HG02678 (cell line): Measurements from ENCODE around the gene PODXL2.
"Not testable (repeated sequence)": the region's sequence is repeated elsewhere in the genome, so short reads cannot be mapped to it uniquely, and the experiment has no call there.

Experiments used
- ATAC-seq: cut with Tn5 transposase; IDR thresholded peaks from one replicate; pipeline ENCODE4 v1.9.1; 2021; ENCODE audit warnings: mild to moderate bottlenecking, moderate library complexity; ENCODE audit not compliant: unreplicated experiment

Gene PODXL2

DNA sequence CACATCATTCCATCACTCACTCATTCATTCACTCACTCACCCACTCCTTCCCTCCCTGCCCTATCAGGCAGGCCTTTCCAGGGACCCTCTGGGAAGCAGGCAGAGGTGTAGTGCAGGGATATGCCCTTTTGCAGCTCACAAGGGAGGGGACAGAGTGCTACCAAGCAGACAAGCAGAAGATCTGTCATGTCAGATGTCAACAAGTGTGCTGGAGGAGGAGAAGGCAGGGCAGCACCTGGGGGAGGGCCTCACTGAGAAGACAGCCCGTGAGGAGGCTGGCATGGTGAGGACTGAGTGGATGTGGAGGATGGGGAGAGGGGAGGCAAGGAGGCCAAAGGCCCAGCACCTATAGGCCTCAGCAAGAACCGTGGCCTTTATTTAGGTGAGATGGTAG lies 59.0 kb downstream of the PODXL2 start:
- ATAC-seq: no peak

DNA sequence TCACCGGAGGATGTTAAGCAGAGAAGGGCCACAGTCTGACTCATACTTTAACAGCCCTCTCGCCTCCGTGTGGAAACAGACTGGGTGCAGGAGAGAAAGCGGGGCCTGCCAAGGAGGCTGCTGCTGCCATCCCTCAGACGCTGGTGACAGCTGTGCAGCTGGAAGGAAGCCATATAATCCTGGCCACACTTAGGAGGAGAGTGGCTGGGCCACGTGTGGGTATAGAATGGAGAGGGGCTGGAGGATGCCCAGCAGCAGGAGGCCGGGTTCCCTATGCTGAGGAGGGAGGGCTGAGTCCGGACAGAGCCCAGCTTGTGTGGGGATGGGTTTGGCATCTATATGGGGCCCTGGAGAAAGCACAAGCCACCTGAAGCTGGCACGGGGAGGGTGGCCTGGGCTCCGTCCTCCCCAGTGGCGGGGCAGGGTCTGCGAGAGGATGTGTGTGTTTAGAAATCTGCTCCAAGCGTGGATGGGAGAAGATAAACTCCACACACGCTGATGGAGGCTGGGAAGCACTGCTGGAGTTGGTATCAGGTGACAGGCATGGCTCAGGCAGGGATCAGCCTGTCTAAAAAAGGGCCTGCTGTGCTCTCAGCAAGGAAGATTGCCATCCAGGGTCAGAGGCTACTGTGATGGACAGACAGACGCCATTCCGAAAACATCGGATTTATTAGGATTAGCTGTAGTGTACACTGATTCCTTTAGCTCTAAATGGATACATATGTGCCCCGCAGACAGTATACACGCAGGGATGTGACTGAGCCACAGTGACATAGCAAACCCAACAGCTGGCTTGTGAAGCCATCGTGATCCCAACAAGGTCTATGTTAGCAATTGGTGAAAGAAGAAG lies 59.7 kb downstream of the PODXL2 start:
- no peak for ATAC-seq

DNA sequence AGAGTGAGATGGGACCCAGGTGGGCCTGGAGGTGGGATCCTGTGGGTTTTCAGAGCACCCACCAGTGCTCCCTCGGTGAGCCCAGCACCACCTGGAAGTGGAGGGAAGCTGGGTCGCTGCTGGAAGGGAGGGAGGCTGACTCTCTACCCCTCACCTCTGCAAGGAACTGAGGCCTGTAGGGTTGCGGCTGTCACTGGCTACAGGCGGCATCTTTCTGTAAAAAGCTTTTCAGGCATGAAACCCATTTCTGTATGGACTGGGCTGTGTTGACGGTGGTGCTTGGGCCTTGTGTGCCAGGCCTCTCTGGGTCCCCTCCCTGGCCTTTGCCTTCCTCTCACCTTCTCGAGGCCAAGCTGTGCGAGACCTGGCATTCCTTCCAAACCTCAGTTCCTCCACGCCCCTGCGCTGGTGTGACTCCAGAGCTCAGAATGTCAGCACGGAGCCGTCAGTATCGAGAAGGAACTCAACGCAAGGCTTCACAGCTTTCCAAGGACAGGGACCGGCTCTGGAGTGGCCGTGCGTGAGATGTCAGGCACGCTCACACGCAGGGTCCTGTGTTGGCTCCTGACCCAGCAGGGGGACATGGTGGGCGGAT lies 60.4 kb downstream of the PODXL2 start:
- ATAC-seq: no peak

DNA sequence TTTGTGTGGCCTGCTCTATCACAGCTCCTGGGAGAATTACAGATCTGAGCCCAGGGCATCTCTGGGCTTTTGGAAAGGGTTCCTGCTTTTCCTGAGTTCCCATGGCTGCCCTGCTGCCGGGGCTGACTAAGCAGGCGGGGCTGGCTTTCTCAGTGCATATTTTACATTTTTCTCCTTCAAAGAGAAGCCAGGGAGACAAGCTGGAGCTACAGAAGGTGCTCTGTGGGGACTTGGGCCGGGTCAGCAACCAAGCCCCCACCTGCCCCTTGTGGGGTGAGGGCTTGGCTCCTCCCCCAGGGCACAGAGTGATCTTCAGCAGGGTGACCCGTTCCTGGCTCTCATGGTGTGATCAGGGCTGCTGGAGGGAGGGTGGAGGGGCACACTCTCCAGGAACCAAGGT lies 61.1 kb downstream of the PODXL2 start:
- no peak for ATAC-seq

DNA sequence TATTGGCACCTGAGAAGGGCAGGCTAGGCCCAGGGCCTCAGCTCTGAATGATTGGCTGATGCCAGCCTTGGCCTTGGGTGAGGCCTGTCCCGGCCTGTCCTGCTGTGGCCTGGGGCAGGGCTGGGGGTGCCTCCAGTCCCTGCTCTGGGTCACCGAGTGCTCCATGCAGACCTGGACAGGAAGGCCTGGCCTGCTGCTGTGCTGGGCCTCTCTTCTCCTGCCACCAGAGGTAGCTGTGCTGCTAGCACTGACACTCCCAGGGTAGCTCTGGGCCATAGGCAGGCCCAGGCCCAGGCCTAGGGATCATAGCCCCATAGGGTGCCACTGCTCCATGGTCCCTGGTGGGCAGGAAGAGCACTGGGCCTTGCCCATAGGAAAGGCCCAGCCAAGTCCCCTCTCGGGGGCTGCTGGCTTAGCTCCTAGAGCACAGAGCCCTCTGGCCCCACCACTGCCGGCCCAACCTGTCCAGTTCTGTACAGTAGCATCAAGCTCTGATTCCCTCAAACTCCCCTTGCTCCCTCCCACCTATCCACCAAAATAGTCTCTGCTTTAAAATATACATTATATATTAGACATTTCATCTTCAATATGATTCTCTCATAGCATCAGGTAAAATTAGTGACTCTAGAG lies 62.0 kb downstream of the PODXL2 start:
- ATAC-seq: no peak

DNA sequence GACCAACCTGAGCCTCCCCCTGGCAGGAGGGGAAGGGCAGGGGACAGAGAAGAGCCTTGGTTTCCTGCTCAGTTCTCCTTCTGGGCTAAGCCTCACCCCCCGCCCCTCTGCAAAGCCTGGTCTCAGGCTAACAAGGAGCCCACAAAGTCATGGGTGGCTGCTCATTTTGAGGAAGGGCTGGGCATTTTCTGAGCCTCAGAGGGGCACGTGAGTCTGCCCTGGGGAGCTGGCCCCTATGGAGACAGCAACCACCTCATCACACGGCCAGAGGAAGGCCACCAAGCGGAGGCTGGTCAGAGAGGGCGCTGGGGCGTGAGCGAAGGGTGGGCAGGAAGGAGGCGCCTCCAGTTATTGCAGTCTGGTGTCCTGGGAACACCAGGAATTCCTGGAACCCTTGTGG lies 62.5 kb downstream of the PODXL2 start:
- no peak for ATAC-seq

DNA sequence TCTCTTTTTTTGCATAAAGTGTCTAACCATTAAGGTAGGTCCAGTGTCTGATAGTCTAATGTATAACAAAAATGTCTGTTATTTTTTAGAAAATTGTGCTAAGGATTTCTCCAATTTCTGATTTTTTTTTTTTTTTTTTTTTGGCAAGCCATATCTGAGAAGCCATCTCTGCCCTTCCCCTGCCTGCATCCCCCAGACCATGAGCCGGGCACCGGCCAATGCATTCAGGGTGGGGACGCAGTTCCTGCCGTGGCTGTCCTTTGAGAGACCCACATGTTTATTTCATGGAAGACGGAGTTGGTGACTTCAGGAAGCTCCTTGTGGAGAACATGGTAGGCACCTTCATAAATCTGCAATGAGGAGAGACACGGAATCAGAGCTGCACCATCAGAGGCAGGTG lies 63.0 kb downstream of the PODXL2 start:
- ATAC-seq: no peak

DNA sequence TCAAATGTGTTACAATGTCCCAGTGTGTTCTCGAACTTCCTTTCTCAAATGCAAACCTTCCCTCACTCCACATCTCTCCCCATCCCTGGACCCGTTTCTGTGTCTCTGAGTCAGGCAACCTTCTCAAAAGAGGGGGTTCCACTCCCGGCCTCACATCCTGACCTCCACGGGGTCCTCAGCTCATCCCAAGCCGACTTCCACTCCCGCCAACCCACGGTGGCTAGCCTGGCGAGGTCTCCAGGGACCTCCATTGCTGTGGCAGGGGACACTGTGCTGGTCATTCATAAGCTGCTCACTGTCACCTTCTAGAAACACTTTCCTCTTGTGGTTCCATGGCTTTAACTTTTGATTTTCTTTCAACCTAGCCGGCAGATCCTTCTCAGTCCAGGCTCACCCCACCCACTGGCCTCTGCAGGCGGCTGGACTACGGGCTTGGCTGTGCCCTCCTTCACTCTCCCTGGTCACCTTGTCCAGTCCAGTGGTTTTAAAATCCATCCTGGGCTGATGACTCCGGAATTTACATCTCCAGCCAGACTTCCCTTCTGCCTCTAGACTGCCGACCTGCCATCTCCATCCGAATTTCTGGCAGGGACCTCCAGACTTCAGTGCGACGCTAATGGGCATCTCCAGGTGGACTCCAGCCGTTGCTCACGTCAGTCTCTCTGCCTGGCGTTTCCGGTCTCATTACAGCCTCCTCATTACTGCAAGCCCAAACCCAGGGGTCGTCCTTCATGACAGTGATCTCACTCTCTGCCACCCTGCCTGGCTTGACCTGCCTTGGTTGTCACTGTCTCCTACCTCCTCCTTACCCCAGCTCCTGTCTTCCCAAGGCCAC lies 63.7 kb downstream of the PODXL2 start:
- no peak for ATAC-seq

DNA sequence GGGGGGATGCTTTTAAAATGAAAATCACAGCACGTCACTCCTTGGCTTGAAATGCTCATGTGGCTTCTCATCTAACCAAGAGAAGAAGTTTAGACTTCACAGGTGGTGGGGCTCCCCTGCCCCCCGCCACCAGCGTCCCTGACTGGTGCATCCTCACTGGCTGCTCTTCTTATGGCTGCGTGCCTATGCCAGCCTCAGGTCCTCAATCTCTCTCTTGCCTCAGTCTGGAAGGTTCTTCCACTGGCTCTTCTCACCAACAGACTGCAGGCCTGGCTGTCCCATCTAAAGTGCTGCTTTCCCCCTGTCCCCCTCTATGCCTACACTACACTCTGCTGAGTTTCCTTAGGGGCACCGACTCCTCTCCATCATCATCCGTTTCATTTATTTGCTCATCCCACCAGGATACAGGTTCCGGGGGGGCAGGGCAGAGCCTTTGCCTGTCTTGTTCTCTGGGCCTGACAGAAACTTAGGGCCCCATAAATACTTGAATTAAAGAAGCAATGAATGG lies 64.4 kb downstream of the PODXL2 start:
- no peak for ATAC-seq

DNA sequence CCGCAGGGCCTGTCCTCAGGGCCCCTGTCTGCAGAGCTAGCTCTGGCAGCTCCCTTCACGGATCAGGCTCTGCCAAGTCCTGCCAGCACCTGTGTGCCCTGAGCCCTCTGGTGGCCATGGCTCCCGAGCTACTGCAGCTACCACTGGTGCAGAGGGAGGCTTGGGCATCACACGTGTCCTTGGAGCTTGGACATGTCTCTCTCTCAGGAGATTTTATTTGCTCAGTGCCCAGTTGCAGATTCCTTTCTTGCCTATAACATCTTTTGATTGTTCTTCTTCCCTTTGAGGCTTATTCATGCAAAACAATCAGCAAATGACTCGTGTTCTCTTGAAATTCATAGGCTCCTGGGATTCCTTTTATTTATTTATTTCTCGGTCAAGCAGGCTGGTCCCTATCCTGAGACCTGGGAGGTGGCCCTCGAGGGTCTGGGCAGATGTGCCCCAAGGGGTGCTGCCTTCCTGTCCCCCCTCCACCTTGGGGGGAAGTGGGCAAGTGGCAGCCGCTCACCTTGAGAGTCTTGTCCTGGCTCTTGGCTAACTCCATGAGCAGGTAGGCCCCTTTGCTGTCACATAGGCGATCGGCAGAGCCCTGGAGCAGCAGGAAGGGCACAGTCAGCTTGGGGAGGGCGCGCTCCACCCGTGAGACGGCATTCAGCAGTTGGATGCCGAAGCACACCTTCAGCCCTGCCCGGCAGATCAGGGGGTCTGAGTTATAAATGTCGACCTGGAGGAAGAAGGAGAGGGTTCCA lies 65.7 kb downstream of the PODXL2 start:
- ATAC-seq: no peak

DNA sequence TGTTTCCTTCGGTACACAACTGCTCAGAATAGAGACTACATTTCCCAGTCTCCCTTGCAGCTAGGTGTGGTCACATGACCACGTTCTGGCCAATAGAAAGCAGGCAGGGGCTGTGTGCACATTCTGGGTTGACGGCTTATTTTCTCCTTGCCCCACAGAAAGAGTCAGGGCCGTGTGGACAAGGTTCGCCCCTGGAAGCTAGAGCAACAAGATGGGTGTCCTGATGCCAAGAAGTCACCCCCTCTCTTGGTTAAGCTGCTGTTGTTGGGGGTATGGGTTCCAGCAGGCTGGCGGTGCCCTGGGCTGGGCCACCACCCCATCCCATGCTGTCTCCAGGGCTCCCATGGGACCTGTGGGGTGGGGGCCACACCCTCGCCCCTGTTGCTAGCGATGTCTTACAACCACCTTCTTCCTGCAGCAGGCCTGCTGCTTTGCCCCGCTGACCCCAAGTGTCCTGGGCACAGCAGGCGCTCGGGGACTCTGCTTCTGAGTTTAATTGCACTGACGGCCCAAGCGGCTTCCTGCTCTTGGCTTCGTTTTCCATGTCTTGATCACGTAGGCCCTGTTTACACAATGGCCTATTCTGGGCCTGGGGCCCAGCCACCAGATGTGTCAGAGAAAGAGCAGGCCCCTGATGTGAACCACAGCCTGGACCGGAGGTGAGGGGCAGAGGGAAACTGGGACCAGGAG lies 68.7 kb downstream of the PODXL2 start:
- ATAC-seq: peak; percentile 79

DNA sequence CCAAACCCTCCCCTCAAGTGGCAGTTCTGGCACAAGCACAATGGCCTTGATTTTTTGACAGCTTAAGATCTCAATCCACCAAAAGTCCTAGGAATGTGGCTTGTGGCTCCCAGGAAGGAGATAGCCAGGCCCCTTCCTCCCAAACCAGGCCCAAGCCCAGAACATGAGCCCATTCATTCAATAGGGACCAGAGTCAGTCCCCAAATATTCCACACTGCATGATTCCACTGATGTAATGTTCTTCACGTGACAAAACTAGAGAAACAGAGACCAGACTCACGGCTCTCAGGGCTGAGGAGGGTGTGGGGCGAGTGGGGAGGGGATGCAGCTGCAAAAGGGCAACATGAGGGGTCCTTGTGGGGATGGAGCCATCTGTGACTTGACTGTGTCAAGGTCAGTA lies 69.3 kb downstream of the PODXL2 start:
- no peak for ATAC-seq

DNA sequence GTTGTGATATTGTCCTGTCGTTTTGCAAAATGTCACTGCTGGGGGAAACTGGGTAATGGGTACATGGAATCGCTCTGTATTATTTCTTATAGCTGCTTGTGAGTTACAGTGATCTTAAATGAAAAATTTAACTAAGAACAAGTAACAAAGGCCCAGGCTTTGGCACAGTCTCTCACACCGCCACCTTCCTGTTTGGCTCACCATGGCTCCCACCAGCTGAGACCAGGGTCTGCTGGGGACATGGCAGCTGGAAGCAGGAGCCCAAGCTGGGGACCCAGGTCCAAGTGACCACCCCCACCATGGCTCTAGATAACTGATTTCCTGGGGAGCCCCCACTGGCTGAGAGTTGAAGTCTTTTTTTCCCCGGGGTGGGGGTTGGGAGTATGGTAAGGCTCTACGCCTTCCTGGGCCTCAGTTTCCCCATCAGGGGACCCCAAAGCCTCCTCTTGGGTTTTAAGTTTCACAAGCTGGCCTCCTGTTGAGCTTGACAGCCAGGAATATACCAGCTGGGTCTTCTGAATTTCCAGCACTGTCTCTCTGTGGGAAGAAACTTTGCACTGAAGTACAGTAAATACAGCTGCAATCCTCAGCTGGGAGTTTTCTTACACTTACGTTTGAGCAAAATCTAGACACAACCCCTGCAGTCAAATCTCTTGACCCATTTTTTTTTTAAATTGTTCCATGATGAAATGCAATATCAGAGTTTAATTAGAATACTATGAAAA lies 69.9 kb downstream of the PODXL2 start:
- ATAC-seq: no peak

DNA sequence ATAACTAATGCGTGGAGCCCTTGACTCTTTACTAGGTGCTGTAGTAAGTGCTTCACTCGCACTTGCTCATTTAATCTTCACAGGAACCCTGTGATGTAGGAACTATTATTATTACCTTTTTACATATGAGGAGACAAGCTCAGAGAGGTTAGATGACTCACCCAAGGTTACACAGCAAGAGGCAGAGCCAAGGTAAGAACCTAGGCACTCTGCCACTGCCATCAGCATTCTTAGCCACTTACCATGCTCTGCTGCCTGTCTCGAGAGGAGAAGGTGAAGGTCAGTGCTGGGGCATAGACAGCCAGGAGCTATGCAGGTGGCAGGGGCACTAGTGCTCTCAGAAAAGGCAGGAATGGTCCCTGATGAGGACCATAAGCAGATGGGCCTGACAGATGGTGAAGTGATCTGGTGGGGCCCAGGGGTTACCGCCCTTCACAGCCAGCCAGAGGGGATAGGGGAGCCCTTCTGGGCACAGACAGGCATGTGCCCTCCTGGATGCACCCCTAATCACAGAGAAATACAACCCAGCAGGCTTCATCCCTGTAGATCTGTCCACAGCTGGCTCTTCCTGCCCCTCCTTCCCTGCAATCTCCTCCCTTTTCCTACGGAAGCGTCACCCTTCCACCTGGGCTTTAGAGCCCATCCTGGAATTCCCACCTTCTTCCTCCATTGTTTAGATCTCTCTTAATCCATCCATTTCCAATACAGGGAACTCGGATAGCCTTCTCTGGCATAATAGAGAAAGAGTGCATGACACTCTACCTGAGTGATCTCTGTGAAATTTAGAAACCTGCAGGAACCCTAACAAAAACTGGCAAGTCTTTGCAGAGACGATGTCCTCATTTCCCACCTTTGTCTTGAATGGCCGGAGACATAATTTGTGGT lies 70.7 kb downstream of the PODXL2 start:
- ATAC-seq: no peak

DNA sequence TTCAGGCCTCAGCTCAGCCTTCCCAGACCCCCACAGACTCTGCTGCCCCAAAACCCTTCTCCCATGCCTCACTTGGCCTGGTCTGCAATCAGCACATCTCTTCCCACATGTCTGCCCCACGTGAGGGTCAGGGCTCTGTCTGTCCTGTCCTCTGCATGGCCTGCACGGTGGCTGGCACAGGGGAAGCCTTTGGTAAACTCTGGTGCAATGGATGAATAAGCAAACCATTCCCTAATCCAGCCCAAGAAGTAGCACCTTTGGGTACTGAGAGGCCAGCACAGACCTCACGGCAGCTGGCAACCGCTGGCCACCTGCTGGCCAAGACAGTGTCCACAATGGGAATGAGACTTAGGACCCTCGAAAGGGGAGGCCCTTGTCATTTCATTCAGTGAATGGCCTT lies 71.4 kb downstream of the PODXL2 start:
- ATAC-seq: no peak

DNA sequence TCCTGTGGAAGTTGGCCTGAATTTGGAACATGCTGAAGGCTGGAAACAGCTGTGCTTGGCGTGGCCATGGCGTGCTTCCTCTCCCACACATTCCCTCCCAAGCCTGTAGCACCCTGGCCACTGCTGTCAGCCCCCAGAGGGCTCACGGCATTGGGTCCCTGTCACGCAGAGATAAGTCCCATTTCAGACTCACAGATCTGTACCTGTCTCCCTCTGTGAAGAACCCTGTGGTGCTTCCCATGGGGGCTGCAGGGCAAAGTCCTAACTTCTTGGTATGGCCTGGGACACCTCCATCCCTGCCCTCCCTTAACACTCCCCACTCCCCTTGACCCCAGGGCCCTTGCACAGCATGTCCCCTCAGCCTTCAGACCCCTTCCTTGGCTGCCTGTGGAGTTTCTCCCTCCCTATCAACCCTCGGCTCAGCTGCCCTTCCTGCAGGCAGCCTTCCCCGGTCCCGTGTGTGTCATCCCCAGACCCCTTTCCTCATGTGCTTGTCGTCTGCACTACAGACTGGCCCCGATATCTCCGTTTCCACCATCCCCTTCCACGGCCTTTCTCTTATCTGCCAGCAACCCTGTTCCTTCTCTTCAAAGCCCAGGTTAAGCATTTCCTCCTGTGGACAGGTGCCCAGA lies 72.4 kb downstream of the PODXL2 start:
- ATAC-seq: no peak

DNA sequence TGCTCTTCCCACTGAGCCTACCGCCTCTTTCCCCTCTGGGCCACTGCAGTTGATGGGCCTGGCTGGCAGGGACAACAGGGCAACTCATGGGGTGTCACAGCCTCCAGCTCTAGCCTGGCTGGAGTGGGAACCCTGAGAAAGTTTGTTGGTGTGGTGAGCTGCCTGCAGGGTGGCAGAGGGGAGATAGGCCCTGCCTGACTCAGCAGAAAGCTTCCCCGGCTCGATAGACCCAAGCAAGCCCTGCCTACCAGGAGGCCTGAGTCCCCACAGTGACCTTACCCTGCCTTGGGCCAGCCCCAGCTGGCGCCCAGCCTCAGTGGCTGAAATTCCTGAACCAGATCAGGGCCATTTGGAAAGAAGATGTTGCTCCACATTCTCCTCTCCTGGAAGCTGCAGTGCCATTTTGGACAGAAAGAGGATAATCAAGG lies 73.2 kb downstream of the PODXL2 start:
- no peak for ATAC-seq

DNA sequence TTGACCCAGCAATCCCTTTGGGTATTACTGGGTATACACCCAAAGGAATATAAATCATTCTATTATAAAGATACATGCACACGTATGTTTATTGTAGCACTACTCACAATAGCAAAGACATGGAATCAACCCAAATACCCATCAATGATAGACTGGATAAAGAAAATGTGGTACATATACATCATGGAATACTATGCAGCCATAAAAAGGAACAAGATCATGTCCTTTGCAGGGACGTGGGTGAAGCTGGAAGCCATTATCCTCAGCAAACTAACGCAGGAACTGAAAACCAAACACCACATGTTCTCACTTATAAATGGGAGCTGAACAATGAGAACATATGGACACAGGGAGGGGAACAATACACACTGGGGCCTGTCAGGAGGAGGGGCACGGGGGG lies 75.9 kb downstream of the PODXL2 start:
- not testable (repeated sequence) for ATAC-seq
